Stimulated activated CD8-positive, alpha-beta memory T cell treated with anti-CD3 and anti-CD28 coated beads, Interleukin-7, amount 100 ng/mL, for 4 hours (primary cell): Measurements from ENCODE around the gene CCL13.

Experiments used
- DNase-seq, 2 donors: peaks; one replicate each; pipeline ENCODE4 v3.0.0-alpha.2; 2020; ENCODE audit warnings: low read depth in 2 of 2

CCL13 gene

GRCh38 chr17:34384822-34385605, 28.7 kb downstream of the CCL13 start:
- DNase-seq = no peak

GRCh38 chr17:34386343-34386696, 30.0 kb downstream of the CCL13 start:
- no peak for DNase-seq

GRCh38 chr17:34386697-34387550, 30.6 kb downstream of the CCL13 start:
- DNase-seq = no peak

GRCh38 chr17:34387566-34387965, 31.3 kb downstream of the CCL13 start:
- DNase-seq = no peak

GRCh38 chr17:34389126-34389750, 33.0 kb downstream of the CCL13 start:
- DNase-seq = no peak

GRCh38 chr17:34390649-34391048, 34.4 kb downstream of the CCL13 start:
- DNase-seq = no peak

GRCh38 chr17:34391241-34391640, 35.0 kb downstream of the CCL13 start:
- DNase-seq = no peak

- no peak for DNase-seq
Measured at GRCh38 chr17:34393401-34393800, 37.1 kb downstream of the CCL13 start.

- no peak for DNase-seq
Measured at GRCh38 chr17:34397265-34397664, 41.0 kb downstream of the CCL13 start.

- DNase-seq = no peak
Measured at GRCh38 chr17:34398990-34399389, 42.7 kb downstream of the CCL13 start.

- DNase-seq = no peak
Measured at GRCh38 chr17:34399725-34400124, 43.4 kb downstream of the CCL13 start.

GRCh38 chr17:34400301-34400931, 44.1 kb downstream of the CCL13 start:
- no peak for DNase-seq

- no peak for DNase-seq
Measured at GRCh38 chr17:34401165-34401564, 44.9 kb downstream of the CCL13 start.

GRCh38 chr17:34403006-34403405, 46.7 kb downstream of the CCL13 start:
- DNase-seq = no peak

- no peak for DNase-seq
Measured at GRCh38 chr17:34406226-34406625, 49.9 kb downstream of the CCL13 start.
